GM19099 (cell line): ENCODE results near the gene KLHL29.
A peak's percentile ranks its signal among the peaks of the same experiment; 100 is the strongest.

Source experiments
- POLR2A ChIP-seq: IDR thresholded peaks from 3 replicates; pipeline ENCODE4 v1.6.1; 2011; ENCODE audit warnings: low read depth; ENCODE audit not compliant: insufficient read length; ENCODE audit errors: extremely low read depth

The KLHL29 gene

DNA sequence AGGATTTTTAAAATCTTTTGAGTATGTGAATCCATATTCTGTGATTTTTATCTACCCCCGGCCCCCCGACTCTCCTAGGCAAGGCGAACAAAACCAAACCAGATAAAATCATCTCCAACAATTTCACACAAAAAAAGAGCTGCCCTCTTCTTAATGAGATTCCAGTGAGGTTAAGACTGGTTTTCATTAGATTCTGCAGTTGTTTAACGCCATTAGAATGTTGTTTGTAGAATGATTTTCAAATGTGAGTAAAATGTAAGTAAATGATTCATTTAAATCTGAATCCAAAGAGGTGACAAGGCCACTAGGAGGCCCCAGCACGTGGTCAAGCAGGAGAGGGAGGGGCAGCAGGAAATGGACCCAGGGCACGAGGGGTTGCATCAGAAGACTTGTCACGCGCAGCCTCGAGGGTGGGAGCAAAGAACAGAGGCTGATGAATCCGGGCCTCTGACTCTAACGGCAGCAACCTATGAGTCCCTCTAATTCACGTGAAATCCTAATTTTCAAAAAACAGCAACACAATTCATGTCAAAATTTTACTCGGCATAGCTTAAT, 24.3 kb upstream of the KLHL29 start:
- no peak for TF ChIP-seq POLR2A

DNA sequence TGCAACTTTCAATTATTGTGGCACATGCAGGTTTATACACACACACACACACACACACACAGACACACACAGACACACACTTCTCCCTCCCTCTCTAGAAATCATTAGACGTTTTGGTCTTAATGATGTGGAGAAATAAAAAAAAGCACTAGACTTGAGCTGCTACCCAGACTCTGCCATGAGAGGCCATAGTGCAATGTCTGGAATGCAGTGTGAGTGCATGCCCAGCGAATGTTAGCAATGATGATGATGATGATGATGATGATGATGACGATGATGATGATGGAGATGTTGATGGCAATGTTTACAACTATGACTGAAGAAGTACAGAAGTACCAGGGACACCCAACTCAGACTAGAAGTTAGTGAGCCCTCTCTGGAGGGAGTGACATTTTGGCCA, 23.8 kb upstream of the KLHL29 start:
- TF ChIP-seq POLR2A: no peak

DNA sequence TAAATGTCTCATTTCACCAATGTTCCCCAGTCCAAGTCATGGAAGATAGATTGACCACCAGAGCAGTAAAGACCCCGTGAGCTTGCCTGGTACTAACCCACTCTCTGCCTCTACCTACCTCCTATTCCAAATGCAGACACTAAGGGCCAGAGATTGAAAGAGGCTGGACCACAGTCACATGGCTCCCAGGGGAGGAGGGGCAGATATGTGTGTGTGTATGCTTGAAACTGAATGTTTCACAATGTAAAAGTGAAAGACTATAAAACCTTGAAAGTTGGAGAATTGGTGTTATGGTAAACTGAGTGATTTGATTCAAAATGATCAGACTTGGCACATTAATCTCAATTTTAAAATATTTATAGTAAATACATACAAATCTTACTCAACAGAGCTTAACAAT, 21.7 kb upstream of the KLHL29 start:
- no peak for TF ChIP-seq POLR2A

DNA sequence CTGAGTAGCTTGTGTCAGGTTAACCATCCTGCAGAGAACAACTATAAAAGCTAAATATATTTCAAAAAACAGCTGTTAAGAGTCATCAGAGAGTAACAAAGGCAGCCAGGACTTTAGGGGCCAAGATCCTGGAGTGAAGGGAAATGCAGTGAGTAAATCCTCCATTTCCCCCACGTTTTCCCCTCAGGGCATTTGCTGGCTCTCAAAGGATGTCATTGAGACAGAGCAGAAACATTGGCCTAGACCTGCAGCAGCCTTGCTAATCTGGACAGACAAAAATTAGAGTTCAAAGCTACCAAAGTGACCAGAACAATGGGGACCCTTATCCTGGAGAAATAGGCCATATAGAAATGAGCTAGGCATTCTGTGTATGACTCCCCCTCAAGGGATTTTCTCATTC, 21.1 kb upstream of the KLHL29 start:
- no peak for TF ChIP-seq POLR2A

DNA sequence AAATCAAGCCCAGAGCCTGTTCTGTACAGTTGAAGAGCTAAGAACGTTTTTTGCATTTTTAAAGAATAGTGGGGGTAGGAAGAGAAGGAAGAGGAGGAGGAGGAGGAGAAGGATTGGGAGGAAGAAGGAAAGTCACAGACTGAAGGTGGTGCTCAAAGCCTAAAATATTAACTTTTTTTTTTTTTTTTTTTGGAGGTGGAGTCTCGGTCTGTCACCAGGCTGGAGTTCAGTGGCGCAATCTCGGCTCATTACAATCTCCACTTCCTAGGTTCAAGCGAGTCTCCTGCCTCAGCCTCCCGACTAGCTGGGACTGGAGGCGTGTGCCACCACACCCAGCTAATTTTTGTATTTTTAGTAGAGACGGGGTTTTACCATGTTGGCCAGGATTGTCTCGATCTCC, 18.3 kb upstream of the KLHL29 start:
- TF ChIP-seq POLR2A: no peak

DNA sequence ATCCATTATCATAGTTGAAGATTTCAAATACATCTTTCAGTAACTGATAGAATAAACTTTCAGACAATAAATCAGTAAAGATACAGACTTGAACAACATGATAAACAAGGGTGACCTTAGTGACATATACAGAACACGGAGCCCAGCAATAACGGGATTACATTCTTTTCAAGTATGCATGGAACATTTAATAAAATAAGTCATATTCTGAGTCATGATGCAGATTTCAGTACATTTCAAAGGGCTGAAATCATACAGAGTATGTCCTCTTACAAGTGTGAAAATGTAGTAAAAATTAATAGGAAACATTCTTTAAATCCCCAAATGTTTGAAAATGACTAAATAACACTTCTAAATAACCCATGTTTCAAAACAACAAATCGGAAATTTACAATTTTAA, 17.2 kb upstream of the KLHL29 start:
- no peak for TF ChIP-seq POLR2A

DNA sequence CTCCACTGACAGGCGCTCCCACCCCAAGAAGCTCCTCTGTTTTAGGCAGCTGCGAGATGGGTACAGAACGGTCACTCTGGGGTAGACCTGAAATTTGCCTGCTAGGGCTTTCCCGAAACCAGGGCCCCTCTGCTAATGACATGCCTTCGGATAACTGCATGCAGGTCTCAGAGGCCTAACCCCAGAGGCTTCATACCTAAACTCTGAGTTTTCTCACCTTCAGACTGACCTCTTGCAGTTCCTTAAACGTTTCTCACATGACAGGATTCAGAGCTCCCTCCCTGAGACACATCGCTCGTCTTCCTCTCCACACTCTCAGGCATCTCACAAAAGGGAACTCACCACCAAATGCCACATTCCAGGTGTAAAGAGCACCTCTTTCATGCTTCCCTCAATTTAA, 11.3 kb upstream of the KLHL29 start:
- TF ChIP-seq POLR2A: no peak

DNA sequence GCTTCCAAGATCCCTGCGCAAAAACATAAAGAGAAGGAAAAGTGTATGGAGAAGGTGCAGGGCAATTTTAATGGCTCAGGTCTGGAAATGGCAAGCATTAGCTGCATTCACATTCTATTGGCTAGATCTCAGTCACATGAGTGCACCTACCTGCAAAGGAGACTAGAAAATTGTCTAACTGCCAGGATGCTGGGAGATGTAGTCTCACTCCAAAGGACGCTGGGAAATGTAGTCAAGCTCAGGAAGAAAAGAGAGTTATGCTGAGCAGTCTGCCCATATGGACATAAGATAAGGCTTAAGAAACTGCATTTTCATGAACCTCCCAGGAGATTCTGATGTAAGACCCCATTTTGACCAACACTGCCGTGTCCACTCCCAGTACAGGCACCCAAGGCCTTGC, 9.5 kb upstream of the KLHL29 start:
- TF ChIP-seq POLR2A: no peak

DNA sequence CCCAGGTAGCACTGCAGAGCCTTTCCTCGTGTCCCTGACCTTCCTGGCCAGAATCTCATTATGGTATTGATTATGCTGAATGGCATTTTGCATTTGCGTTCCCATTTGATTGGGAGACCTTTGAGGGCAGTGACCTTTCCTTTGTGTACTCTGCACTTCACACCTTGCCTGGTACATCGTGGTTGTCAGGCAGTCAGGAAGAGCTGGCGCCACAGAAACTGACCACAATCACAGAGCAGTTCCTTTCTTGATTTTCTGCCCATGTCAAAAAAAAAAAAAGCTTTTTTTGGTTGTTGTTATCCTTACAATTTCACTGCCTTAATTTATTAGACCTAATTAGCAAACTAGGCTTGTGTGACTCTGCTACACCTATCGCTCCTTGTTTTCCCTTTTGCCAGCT, 8.9 kb upstream of the KLHL29 start:
- TF ChIP-seq POLR2A: no peak

DNA sequence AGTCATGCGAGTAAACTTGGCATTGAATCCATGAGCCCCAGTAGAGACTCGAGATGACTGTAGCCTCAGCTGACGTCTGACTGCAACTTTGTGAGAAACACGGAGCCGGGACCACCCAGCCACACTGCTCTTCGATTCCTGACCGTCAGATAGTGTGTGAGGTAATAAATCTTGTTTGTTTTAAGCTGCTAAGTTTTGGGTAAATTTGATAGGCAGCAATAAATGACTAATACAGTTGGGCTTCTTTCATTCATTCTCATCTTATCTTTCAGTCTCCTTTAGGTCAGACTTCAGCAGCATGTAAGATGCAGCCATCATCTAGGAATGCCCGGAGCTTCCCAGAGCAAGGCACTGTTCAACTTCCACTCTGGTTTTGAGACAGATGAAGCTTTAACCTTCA, 8.0 kb upstream of the KLHL29 start:
- no peak for TF ChIP-seq POLR2A

DNA sequence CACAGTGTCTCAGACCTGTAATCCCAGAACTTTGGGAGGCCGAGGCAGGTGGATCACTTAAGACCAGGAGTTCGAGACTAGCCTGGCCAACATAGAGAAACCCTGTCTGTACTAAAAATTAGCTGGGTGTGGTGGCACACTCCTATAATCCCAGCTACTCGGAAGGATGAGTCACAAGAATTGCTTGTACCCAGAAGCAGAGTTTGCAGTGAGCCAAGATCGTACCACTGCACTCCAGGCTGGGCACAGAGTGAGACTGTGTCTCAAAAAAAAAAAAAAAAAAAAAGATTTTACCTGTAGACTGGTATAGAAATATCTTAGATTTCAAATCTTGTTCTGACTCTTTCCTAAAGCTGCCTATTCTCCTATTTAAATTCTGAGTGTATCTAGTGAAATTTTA, 7.2 kb upstream of the KLHL29 start:
- TF ChIP-seq POLR2A: no peak

DNA sequence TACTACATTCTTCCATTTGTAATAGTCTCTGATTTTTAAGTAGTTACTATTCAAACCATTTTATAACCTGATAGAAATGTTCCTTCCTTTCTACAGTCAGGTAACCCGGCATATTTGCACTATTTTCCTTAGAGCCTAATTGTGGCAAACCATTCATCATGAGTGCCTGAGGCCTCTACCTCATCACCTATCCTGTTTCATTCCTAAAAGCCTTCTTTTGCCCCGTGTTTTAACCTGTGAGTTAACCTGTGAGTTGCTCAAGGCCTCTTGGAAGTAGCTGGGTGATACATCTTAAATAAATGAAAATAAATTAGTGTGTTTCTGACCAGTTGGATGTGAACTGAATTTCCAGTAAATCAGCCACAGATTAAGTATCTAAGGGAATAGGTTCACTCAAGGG, 6.5 kb upstream of the KLHL29 start:
- no peak for TF ChIP-seq POLR2A

DNA sequence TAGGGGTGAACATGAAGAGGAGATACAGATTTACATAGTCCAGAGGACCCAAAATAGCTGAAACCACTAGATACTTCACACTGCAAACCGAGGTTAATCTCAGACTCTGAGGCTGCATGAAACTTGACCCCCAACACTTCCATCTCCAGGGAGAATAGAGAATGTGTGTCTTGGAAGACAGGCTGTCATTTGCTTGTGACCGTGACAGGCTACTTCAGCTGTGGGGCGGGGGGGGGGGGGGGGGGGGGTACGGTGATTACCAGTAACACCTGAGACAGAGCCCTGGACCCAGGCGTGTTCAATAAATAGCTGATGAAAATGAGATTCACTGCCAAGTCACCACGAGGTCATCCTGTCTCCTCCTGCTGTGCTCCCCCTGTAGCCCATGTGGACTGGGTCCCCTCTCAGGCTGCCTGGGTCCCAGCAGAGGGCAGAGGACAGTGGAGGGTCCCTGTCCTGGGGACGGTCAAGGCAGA, 5.7 kb upstream of the KLHL29 start:
- TF ChIP-seq POLR2A: no peak

DNA sequence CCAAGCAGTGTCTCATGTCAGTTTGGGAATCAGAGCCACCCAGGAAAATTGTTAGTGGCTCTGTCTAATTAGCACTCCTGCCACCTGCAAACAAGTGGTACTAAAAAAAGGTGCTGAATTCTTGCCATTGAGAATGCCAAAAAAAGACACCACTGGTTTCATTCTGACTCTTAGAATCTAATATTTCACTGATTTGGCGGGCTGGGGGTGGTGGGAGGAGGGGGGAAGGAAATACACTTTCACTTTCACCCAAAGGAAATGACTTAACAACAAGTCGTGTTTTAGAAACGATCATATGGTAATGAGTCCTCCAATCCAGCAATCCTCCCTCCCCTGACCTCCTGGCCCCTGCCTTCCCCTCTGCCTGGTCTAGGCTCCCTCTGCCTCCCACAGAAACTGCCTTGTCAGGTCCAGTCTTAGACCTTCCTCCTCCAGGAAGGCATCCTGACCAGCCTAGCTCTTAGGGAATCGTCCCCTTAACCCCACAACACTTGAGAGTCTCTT, 4.4 kb upstream of the KLHL29 start:
- peak; percentile 12 for TF ChIP-seq POLR2A

DNA sequence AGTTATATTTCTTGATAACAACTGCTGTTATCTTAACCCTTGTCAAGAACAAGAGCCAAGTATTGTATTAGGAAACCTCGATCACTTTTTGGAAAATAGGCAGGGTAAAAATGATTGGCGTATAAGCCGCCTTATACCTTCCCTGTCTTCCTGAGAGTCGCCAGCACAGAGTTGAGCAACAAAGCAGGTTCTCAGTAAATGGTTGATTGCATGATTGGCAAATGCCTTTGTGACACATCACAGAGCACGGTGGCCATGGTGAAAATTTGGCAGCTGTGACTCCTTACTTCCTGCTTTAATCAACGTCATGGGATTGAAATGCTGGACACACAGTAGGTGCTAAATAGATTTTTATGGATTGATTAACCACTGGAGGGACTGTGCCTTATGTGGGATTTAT, 3.9 kb upstream of the KLHL29 start:
- no peak for TF ChIP-seq POLR2A

DNA sequence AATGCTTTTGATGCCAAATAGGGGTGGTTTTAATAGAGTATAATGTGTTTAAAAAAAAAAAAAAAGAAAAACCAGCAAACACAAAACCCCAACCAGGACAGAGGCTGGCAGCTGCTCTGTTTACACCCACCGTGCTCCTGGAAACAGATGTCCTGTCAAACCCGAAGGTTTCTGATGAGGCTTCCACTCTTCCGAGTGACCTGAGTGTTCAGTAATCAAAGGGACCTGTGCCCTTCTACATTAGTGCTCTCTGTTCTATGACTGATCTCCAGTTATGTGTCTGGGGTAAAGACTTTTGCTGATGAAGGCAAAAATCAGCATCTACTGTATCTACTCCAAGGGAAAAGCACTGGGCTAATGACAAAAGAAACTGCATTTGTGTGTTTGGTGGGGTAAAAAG, 3.5 kb upstream of the KLHL29 start:
- no peak for TF ChIP-seq POLR2A

DNA sequence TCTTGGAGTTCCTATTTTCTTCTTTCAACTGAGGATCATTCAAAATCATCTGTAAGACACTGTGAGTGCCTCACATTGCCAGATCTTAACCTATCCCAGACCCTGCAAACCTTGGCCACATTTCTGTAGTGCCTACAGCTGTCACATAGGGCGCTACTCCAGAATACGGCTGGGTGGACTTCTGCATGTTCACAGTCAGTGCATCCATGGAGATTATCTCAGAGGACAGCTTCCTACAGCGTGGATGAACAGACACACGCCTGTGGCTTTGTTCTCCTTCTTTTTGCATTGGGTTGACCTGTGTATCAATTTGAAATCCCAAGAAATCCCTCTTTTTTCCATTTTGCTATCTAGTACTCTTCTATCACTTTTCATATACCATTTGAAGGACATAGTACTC, 1.9 kb upstream of the KLHL29 start:
- no peak for TF ChIP-seq POLR2A

DNA sequence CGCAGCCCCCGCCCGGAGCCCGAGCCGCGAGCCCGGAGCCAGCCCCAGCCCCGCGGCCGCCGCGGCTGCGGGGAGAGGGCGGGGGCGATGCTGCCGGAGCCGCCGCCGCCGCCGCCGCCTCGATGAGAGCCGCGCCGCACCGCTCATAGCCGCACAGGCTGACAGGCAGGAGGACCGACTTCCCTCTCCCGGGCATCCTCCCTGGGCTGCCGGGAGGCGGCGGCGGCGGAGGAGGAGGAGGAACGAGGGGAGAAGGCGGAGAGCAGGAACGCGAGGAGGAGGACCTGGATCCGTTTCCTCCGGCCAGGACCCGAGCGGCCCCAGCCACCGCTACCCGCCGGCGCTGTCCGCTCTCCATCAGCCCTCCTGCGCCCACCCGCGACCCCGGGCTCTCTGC, 370 bp downstream of the KLHL29 start:
- TF ChIP-seq POLR2A: no peak

DNA sequence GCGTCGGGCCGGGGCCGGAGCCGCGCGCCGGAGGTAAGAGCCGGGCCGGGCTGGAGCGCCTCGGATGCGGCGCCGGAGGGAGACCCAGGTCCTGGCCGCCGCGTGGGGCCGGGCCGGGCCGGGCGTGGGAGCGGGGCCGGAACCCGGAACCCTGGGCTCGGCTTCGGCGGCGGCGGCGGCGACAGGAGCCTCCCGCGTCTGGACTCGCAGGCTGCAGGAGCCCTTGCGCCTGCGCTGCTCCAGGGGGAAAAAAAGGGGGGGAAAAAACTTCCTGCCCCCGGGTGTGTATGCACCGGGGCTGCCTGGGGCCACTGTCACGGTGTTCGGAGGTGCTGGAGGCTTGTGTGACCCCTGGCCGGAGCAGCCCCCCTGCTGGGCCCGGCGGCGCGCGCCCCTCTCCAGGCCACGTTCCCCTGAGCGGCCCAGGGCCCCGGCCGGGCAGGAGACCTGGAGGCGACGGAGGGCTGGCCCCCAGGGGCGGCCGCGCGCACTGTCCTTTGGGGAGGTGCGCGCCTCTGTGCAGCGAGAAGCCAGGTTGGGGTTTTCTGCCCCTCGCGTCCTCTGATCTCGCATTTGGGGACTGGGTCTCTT, 864 bp downstream of the KLHL29 start:
- no peak for TF ChIP-seq POLR2A
